BLaER1 (cell line): ENCODE results near the gene OSTF1.

Source experiments
- H3K27ac ChIP-seq: shearing (Covaris generic); formaldehyde crosslinking; 2 replicates; pipeline ENCODE4 v1.8.1; 2022
- H3K27me3 ChIP-seq: shearing (Covaris generic); formaldehyde crosslinking; 2 replicates; pipeline ENCODE4 v1.8.1; 2022
- H3K36me3 ChIP-seq: shearing (Covaris generic); formaldehyde crosslinking; 2 replicates; pipeline ENCODE4 v1.8.1; 2022
- H3K4me1 ChIP-seq: shearing (Covaris generic); formaldehyde crosslinking; 2 replicates; pipeline ENCODE4 v1.8.1; 2022
- H3K4me2 ChIP-seq: shearing (Covaris generic); formaldehyde crosslinking; 2 replicates; pipeline ENCODE4 v1.8.1; 2022
- H3K4me3 ChIP-seq: shearing (Covaris generic); formaldehyde crosslinking; 2 replicates; pipeline ENCODE4 v1.8.1; 2022
- H3K9ac ChIP-seq: shearing (Covaris generic); formaldehyde crosslinking; 2 replicates; pipeline ENCODE4 v1.8.1; 2022
- H3K9me3 ChIP-seq: shearing (Covaris generic); formaldehyde crosslinking; 2 replicates; pipeline ENCODE4 v1.8.1; 2022
- H4K20me1 ChIP-seq: shearing (Covaris generic); formaldehyde crosslinking; 2 replicates; pipeline ENCODE4 v1.8.1; 2022
- Cebpa-rat ChIP-seq: shearing (Covaris generic); IDR thresholded peaks from 2 replicates; pipeline ENCODE4 v1.8.1; 2022

The OSTF1 gene, protein sequence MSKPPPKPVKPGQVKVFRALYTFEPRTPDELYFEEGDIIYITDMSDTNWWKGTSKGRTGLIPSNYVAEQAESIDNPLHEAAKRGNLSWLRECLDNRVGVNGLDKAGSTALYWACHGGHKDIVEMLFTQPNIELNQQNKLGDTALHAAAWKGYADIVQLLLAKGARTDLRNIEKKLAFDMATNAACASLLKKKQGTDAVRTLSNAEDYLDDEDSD

GRCh38 chr9:75087824-75088645, at the start of gene OSTF1, which contains the start of gene NMRK1:
Gene OSTF1, plus strand, starts transcription at chr9:75088514. Its CDS starts 179 bp downstream, at chr9:75088693.
Gene NMRK1, minus strand, starts transcription at chr9:75088155. Its CDS starts 5,040 bp downstream, at chr9:75083115.
- Histone ChIP-seq H3K9me3 (no peaks in the 10 kb centered on the region), H3K4me3 (peak within 1 kb of the TSS; percentile 87), H3K4me2 (peak within 1 kb of the TSS; percentile 85), H3K4me1 (peaks cover 55% of the 10 kb centered on the region), H3K27me3 (no peaks in the 10 kb centered on the region; the same call in 1 of the 2 replicates), H3K36me3 (no peaks in the 10 kb centered on the region), H3K9ac (peak within 1 kb of the TSS; percentile 84), H4K20me1 (peaks cover 37% of the 10 kb centered on the region; the same call in 1 of the 2 replicates), H3K27ac (peak within 1 kb of the TSS; percentile 83)
- TF ChIP-seq Cebpa-rat = no peak

DNA sequence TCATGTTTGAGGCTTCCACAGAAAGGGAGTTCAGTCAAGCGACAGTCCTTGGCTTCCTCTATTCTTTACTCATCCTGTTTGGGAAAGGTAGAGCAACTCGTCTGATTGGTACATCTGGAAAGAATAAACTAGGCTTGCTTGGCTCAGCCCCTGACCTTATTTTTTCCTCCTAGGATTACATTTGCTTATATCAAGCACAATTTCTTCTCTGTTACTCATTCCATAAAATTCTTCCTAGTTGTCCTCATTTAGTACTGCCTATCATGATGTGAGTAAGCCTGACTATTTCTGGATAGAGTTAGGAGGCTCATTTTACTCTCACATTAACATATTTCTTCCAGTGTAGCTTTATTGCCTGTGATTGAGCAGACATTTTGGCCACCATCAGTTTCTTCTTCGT, 49.3 kb upstream of the OSTF1 start:
- H3K9me3 ChIP-seq = no peaks in the 10 kb centered on the region
- no peak overlapping the region for H3K4me2 ChIP-seq

DNA sequence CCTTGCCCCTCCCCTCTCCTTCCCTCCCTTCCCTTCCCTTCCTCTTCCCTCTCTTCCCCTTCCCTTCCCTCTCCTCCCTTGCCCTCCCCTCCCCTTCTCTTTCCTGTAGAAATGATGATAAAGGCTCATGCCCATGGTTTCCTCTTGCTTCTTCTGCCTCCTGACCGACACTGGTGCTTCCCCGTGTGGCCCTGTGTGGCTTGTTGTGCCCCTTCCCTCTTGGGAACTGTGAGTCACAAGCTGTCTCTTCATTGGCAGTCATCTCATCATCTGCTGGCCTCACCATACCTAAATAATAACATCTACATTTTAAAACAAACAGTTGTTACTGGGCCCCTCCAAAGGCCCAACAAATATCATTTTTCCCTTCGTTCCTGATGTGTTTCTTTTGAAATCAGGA, 48.5 kb upstream of the OSTF1 start:
- Histone ChIP-seq H3K4me1 (peaks cover 9% of the 10 kb centered on the region), H3K4me2 (peak overlapping the region; percentile 33; the same call in 1 of the 2 replicates), H3K9me3 (no peaks in the 10 kb centered on the region), H3K9ac (no peak overlapping the region), H3K27me3 (no peaks in the 10 kb centered on the region), H3K4me3 (no peak overlapping the region), H4K20me1 (no peaks in the 10 kb centered on the region), H3K36me3 (no peaks in the 10 kb centered on the region), H3K27ac (no peak overlapping the region)
- no peak for TF ChIP-seq Cebpa-rat

More for the DNA sequence above, 49.3 kb upstream of the OSTF1 start:
- Histone ChIP-seq H3K4me1 (peaks cover 9% of the 10 kb centered on the region), H3K9ac (no peak overlapping the region), H3K4me3 (no peak overlapping the region), H3K36me3 (no peaks in the 10 kb centered on the region), H4K20me1 (no peaks in the 10 kb centered on the region), H3K27ac (no peak overlapping the region), H3K27me3 (no peaks in the 10 kb centered on the region)
- TF ChIP-seq Cebpa-rat = no peak

GRCh38 chr9:75041041-75041440, 47.3 kb upstream of the OSTF1 start:
- H3K9ac ChIP-seq = no peak overlapping the region
- TF ChIP-seq Cebpa-rat = no peak
- H3K27me3 ChIP-seq = no peaks in the 10 kb centered on the region
- no peak overlapping the region for H3K27ac ChIP-seq
- no peaks in the 10 kb centered on the region for H3K36me3 ChIP-seq
- no peaks in the 10 kb centered on the region for H3K9me3 ChIP-seq
- H4K20me1 ChIP-seq = no peaks in the 10 kb centered on the region
- H3K4me2 ChIP-seq = no peak overlapping the region
- H3K4me1 ChIP-seq = peaks cover 9% of the 10 kb centered on the region
- no peak overlapping the region for H3K4me3 ChIP-seq

- Histone ChIP-seq H4K20me1 (no peaks in the 10 kb centered on the region), H3K4me1 (no peaks in the 10 kb centered on the region), H3K4me2 (no peak overlapping the region), H3K9me3 (no peaks in the 10 kb centered on the region; the same call in 1 of the 2 replicates), H3K4me3 (no peak overlapping the region), H3K9ac (no peak overlapping the region), H3K36me3 (no peaks in the 10 kb centered on the region), H3K27me3 (no peaks in the 10 kb centered on the region), H3K27ac (no peak overlapping the region)
- TF ChIP-seq Cebpa-rat = no peak
Measured at GRCh38 chr9:75046725-75047345, 41.5 kb upstream of the OSTF1 start.

GRCh38 chr9:75047506-75047905, 40.8 kb upstream of the OSTF1 start:
- Histone ChIP-seq H4K20me1 (no peaks in the 10 kb centered on the region), H3K27ac (no peak overlapping the region)

DNA sequence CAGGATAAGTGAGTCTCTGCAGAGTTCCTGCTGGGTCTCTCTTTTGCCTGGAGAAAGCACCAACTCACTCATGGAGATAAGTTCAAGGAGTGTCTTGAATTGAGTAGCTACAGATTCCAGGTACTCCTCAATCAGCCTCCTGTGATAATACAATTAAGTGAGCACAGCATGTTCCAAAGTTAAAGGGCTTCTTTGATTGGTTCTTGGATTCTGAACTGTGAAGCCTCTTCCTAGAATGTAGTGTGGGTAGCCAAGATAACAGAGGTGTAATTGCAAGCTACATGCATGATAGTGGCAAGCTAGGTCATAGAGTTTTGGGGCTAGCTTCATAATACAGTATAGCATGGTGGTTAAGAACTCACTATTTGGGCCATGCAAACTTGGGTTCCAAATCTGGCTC, 37.0 kb upstream of the OSTF1 start:
- H3K27me3 ChIP-seq = no peaks in the 10 kb centered on the region
- H4K20me1 ChIP-seq = no peaks in the 10 kb centered on the region
- H3K9me3 ChIP-seq = peaks cover 10% of the 10 kb centered on the region
- no peak overlapping the region for H3K27ac ChIP-seq
- no peak for TF ChIP-seq Cebpa-rat
- peaks cover 5% of the 10 kb centered on the region; the same call in 1 of the 2 replicates for H3K4me1 ChIP-seq
- H3K4me3 ChIP-seq = no peak overlapping the region
- H3K36me3 ChIP-seq = no peaks in the 10 kb centered on the region
- H3K4me2 ChIP-seq = no peak overlapping the region
- H3K9ac ChIP-seq = no peak overlapping the region

More at GRCh38 chr9:75047506-75047905, 40.8 kb upstream of the OSTF1 start:
- Histone ChIP-seq H3K4me3 (no peak overlapping the region), H3K4me1 (no peaks in the 10 kb centered on the region), H3K9ac (no peak overlapping the region), H3K36me3 (no peaks in the 10 kb centered on the region), H3K4me2 (no peak overlapping the region), H3K9me3 (no peaks in the 10 kb centered on the region; the same call in 1 of the 2 replicates), H3K27me3 (no peaks in the 10 kb centered on the region)
- TF ChIP-seq Cebpa-rat = no peak

- Histone ChIP-seq H3K4me2 (no peak overlapping the region), H3K9me3 (peaks cover 18% of the 10 kb centered on the region; the same call in 1 of the 2 replicates), H3K36me3 (no peaks in the 10 kb centered on the region), H3K27ac (no peak overlapping the region), H3K27me3 (no peaks in the 10 kb centered on the region), H3K9ac (no peak overlapping the region), H3K4me1 (peaks cover 5% of the 10 kb centered on the region; the same call in 1 of the 2 replicates), H4K20me1 (no peaks in the 10 kb centered on the region), H3K4me3 (no peak overlapping the region)
- no peak for TF ChIP-seq Cebpa-rat
Measured at GRCh38 chr9:75053869-75054268, 34.4 kb upstream of the OSTF1 start.

- Histone ChIP-seq H3K4me1 (peaks cover 5% of the 10 kb centered on the region; the same call in 1 of the 2 replicates), H3K4me3 (no peak overlapping the region), H4K20me1 (no peaks in the 10 kb centered on the region), H3K27ac (no peak overlapping the region), H3K9me3 (peaks cover 22% of the 10 kb centered on the region; the same call in 1 of the 2 replicates), H3K36me3 (no peaks in the 10 kb centered on the region), H3K4me2 (no peak overlapping the region), H3K9ac (no peak overlapping the region), H3K27me3 (no peaks in the 10 kb centered on the region)
- no peak for TF ChIP-seq Cebpa-rat
Measured at GRCh38 chr9:75054368-75055001, 33.8 kb upstream of the OSTF1 start.
